ENCODE results near the gene STK25.
A peak's percentile ranks its signal among the peaks of the same experiment; 100 is the strongest.
"Not testable (repeated sequence)": the region's sequence is repeated elsewhere in the genome, so short reads cannot be mapped to it uniquely, and the experiment has no call there.

Gene STK25

GRCh38 chr2:241451840-241452506, 56.4 kb downstream of the STK25 start:
- TF ChIP-seq CTCF (IDR thresholded peaks at IDR 0.05; ENCODE audit: low read length, missing control alignments), result no peak
- no peak overlapping the region for H3K4me3 ChIP-seq (replicated peaks; ENCODE audit: low read depth, low read length)
- no peak for DNase-seq (ENCODE audit: low read depth)

- DNase-seq (ENCODE audit: low read depth); H3K4me3 ChIP-seq (replicated peaks; ENCODE audit: low read depth, low read length): not testable (repeated sequence)
Observed at GRCh38 chr2:241450092-241450491, 58.3 kb downstream of the STK25 start.

- no peak for DNase-seq (ENCODE audit: low read depth)
- H3K4me3 ChIP-seq (replicated peaks; ENCODE audit: low read depth, low read length), result no peak overlapping the region
- no peak for TF ChIP-seq CTCF (IDR thresholded peaks at IDR 0.05; ENCODE audit: low read length, missing control alignments)
Observed at GRCh38 chr2:241445426-241445825, 63.0 kb downstream of the STK25 start.

GRCh38 chr2:241443486-241444223, 64.7 kb downstream of the STK25 start:
- TF ChIP-seq CTCF (IDR thresholded peaks at IDR 0.05; ENCODE audit: low read length, missing control alignments), result no peak
- H3K4me3 ChIP-seq (replicated peaks; ENCODE audit: low read depth, low read length), result no peak overlapping the region

More at GRCh38 chr2:241443486-241444223, 64.7 kb downstream of the STK25 start:
- peak; percentile 16 for DNase-seq (ENCODE audit: low read depth)

All from fibroblast of pulmonary artery (primary cell).